HEK293T (cell line): ENCODE data around the gene U2AF1L4.

Experiments used
- ARNT ChIP-seq: fragments of 450-650 bp; IDR thresholded peaks from 2 replicates; pipeline ENCODE4 v1.6.1; 2017; ENCODE audit warnings: mild to moderate bottlenecking
- CTBP1 ChIP-seq: fragments of 450-650 bp; IDR thresholded peaks from 2 replicates; pipeline ENCODE4 v1.6.1; 2016; ENCODE audit warnings: borderline replicate concordance
- ELF4 ChIP-seq: fragments of 450-650 bp; IDR thresholded peaks from 2 replicates; pipeline ENCODE4 v1.6.1; 2017; ENCODE audit warnings: antibody characterized with exemption
- HDGF ChIP-seq: fragments of 450-650 bp; IDR thresholded peaks from 2 replicates; pipeline ENCODE4 v1.6.1; 2017; ENCODE audit warnings: antibody characterized with exemption, borderline replicate concordance
- SP1 ChIP-seq: fragments of 450-650 bp; IDR thresholded peaks from 2 replicates; pipeline ENCODE4 v1.6.1; 2017
- SUZ12 ChIP-seq: fragments of 450-650 bp; IDR thresholded peaks from 2 replicates; pipeline ENCODE4 v1.6.1; 2016; ENCODE audit warnings: mild to moderate bottlenecking

GRCh38 chr19:35774274-35775045 is 29.2 kb upstream of the U2AF1L4 start:
- TF ChIP-seq SUZ12 (no peak), HDGF (no peak), SP1 (no peak), CTBP1 (no peak), ARNT (no peak), ELF4 (no peak)
